ENCODE results near the gene AMN.
A peak's percentile ranks its signal among the peaks of the same experiment; 100 is the strongest.

AMN gene

DNA sequence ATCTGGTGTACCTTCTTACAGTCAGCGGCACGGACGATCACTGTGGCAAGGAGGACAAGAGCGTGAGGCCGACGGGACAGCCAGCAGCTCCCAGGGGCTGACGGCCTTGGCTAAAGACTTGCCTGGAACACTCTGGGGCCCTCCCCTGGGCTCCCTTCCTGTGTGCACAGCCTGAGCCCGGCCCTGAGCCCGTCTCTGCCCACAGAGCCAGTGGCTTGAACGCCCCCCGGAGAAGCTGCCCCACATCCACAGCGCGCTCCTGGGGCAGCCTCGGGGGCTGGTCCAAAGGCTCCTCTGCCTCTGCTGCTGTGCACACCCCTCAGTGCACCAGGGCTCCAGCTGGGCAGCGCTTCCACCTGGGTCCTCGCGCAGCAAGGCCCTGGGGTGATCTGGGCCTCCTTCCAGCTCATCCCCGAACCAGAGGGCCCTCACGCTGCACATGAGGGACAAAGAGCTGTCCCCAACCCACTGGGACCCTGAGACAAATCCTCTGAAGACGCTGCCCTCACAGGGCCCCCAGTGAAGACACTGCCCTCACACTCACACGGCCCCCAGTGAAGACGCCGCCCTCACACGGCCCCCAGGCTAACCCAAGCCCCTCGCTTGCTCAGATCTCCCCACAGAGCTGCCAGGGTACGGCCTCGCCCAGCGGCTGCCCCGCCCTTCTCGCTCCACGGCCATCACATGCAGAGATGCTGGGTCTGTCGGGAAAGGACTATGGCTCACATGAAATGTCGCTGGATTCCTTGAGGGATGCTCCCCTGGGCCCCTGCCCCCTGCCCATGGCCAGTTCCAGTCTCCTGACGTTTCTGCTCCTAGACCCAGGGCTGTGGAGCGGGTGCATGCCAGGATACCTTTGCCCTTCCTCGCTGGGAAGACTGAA, 22.2 kb downstream of the AMN start:
- DNase-seq (ENCODE audit: low spot score): no peak

DNA sequence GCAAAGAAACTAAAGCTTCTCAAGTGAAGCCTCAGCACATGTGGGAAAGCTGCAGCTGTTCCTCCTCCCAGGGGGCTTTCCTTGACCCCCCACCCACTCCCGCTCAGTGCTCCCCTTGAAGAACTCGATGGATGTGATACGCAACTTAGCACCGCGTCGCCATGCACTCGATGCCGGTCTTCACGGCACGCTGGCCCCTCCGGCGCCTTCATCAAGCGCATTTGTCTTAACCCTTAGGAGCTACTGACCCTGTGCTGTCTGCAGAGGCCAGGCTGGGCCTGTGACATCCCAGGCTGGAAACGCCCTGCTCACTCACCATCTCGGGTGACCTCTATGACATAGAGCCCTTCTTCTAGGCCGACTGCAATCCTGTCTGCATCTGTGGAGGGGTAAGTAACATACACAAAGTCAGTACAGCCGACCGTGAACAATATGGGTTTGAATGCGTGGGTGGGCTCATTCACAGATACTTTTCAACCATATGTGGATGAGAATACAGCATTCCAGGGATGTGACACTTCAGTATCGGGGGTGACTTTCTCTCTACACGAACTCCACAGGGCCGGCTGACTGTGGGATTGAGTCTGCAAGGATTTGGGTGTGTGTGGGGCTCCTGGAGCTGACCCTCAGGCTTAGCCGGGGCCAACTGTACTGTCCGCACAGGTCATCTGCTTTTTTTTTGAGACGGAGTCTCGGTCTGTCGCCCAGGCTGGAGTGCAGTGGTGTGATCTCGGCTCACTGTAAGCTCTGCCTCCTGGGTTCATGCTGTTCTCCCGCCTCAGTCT, 23.1 kb downstream of the AMN start:
- no peak for DNase-seq (ENCODE audit: low spot score)

GRCh38 chr14:102947321-102948103, 25.0 kb downstream of the AMN start:
- DNase-seq (ENCODE audit: low spot score): no peak

GRCh38 chr14:102948698-102949061, 26.2 kb downstream of the AMN start:
- DNase-seq (ENCODE audit: low spot score): no peak

DNA sequence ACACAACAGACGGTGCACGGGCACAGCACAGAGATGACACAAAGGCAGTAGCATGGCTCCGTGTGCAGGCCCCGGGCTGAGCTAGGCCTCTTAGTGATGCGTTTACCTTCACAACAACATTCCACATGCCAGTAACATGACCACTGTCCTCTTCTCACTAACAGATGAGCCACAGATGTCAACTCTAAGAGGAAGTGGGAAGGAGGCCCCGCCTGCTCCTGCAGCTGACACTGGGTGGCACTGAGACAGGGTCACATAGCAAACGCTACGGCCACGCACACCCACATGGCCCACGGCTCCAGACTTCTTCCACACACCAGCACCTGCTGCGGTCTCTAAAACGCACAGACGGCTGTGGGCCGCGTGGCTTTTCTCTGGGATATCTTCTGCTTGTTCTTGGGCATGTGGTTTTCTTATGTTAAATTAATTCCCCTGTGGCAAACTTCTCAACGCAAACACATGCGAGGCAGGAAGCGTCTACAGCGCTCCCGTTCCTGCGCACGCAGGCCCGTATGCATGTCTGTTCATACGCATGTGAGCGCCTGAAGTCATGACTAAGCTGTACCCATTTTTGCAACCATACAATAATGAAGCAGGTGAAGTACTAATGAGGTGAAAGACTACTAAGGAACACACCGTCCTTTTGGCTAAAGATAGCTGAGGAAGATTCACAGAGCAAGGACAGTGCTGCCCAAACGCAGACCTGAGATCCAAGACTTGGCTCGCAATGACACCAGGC, 26.8 kb downstream of the AMN start:
- DNase-seq (ENCODE audit: low spot score): peak; percentile 78

DNA sequence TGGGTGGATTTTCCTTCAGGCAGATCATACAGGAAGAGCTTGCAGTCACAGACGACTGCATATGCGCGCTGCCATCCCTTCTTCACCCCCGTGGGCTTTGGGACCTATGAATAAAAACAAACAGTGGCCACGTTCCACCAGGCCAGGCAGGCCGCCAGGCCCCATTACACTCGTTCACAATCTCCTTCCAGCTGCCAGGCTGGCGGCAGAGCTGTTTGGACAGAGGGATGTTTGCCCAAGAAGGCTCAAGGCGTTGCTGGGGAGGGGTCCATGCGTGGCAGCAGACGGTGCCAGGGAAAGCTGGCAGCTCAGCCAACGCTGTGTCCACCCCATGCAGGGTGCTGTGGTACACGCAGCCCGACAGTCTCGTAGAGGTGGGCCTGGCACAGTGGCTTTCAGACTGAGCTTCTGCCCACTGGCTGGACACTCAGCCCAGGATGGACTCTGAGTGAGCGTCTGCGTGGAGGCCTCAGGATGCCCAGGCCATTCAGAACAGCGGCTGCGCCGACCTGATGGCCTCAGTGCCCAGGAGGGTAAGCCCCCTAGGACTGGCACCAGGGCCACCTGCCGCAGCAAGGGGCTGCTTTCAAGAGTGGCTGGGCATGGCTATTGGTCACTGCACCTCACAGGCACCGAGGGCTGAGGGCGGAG, 27.5 kb downstream of the AMN start:
- peak; percentile 33 for DNase-seq (ENCODE audit: low spot score)

GRCh38 chr14:102951034-102951433, 28.6 kb downstream of the AMN start:
- no peak for DNase-seq (ENCODE audit: low spot score)

DNA sequence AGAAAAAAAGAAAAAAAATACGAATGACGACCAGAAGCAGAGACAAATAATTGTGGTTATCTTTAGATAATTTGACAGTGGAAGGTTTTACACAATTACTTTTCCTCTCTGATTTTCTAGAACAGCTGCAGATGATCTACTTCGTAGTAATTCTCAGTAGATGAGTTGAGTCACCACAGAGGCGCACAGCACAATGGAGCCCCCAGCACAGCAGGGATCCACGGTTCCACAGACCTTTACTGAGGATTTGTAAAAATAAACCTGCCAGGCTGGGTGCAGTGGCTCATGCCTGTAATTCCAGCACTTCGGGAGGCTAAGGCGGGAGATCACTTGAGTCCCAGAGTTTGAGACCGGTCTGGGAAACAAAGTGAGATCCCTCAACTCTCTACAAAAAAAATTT, 29.3 kb downstream of the AMN start:
- no peak for DNase-seq (ENCODE audit: low spot score)

- no peak for DNase-seq (ENCODE audit: low spot score)
Observed at GRCh38 chr14:102952276-102952675, 29.8 kb downstream of the AMN start.

GRCh38 chr14:102953100-102953499, 30.6 kb downstream of the AMN start:
- DNase-seq (ENCODE audit: low spot score): no peak

DNA sequence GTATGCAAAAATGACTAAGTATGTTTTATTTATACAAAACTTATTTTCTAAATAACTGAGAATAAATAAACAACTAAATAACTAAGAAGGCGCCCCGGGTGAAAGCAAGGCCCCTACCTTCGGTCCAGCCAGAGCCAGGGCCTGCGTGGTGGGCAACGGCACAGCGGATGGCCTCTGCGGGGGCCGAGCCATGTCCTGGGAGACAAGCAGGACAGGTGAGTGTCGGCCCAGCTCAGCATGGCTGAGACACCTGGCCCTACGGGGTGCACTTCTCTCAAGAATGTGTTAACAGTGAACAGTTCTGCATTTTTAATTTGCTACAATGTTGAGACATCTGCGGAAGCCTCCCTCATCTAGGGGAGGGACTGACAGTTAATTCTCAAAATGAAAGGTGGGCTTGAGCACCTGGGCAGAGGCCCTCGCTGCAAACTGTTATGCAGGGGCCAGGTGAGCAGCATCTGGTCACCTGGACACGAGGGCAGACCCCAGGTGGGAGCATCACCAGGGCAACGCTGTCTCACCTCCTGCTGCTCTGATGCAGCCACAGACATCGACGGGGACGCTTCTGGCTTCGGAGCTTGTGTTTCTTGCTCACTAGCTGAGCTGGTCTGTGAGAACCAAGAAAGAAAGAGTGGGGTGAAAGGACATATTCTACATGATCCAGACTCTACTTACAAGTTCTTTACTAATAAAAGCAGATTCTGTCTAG, 31.8 kb downstream of the AMN start:
- DNase-seq (ENCODE audit: low spot score): no peak

DNA sequence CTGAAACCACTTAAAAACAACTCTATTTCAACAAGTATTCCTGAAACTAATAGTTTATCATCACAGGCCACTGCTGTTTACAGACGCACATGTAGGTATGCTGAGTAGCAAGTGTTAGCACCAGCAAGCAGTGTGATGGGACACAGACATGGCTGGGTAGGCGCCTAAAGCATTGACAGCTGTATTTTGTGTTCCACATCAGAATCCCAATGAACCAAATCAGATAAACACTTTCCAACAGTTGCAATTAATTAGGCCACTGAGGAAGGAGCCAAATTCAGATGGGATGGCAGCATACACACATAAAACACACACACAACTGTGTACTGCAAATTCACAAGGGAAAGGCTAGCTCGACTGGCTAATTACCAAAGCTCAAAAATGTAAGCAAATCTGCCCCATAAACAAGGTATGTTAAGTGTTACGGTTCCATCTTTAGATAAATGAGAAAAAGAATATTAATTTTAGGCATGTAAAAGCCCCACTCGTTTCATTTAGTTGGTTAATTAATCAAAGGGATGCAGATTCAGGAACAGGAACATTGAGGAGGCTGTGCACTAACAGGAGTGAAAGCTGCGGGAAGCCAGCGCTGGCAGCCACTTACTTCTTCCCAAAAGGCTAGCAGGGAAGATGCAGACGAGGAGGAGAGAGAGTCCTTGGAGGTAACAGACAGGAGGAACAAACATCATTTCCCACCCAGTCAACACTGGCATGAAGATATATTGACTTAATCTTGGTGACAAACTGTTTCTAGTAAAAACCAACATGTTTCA, 33.4 kb downstream of the AMN start:
- DNase-seq (ENCODE audit: low spot score): no peak

DNA sequence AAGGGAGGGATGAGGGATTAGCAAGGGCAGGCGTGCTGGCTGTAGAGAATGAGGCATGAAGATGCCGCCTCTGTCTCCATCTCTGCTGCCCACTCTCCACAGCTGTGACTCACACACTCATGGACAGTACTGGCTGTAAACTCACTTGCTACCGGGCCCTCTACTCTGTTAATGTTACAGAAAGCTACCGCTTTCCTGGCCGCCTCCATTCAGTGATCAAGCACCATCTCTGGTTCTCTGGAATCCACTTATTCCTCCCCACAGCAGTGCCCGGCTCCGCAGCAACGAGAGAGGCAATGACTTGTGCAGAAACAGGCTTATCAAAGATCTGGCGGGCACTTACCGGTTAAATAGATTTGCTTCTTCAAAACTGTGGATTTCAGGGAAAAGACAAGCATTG, 34.8 kb downstream of the AMN start:
- peak; percentile 38 for DNase-seq (ENCODE audit: low spot score)

GRCh38 chr14:102958461-102958860, 36.0 kb downstream of the AMN start:
- DNase-seq (ENCODE audit: low spot score): no peak

GRCh38 chr14:102962111-102962627, 39.7 kb downstream of the AMN start:
- DNase-seq (ENCODE audit: low spot score): no peak

- no peak for DNase-seq (ENCODE audit: low spot score)
Observed at GRCh38 chr14:102964152-102964730, 41.8 kb downstream of the AMN start.

- no peak for DNase-seq (ENCODE audit: low spot score)
Observed at GRCh38 chr14:102965282-102965681, 42.8 kb downstream of the AMN start.

GRCh38 chr14:102965971-102966655, 43.6 kb downstream of the AMN start:
- no peak for DNase-seq (ENCODE audit: low spot score)

Data from AG08395 (cell line).